Fibroblast of the conjunctiva (primary cell): ENCODE measurements around the gene ARHGAP26.
A peak's percentile ranks its signal among the peaks of the same experiment; 100 is the strongest.

Source experiments
- DNase-seq: peaks from one replicate; pipeline ENCODE4 v3.0.0-alpha.2; 2010; ENCODE audit warnings: low read depth

The ARHGAP26 gene

DNA sequence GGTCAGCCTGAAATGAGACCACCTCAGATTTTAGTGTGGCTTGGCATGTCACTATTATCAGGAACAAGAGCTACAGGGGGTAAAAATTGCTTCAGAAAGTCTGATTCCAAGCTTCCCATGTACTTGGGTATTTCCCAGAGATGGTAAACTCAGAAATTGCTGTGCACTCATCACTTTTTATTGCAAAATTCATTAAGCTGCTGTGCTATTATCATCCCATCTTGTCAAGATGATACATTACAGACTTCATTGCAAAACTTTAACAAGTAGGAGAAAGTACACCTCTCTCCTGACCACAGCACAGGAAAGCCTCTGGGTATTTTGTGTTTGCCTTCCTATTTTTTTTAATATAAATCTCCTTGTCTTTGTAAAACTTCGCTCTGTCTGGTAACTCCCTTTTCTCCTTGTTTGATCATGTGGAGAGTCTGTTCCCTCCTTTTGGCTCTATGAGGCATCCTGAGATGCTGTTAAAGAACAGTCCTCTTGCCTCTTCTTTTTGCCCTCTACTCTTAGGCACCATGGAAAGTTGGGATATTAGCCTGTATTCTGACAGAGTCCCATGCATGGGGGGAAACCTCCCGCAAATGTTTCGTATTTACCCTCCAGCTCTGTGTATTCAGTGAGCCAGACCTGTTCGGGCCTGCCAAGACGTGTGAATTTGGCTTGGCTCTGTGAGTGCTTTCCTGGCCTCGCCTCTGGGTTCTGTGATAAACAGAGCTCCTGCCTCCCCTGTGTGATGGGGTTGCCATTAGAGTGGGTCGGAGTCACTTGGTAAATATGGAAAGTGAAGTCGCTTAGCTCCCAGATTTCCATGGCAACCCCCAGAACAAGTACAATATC is 372.6 kb downstream of the ARHGAP26 start:
- DNase-seq, result no peak

DNA sequence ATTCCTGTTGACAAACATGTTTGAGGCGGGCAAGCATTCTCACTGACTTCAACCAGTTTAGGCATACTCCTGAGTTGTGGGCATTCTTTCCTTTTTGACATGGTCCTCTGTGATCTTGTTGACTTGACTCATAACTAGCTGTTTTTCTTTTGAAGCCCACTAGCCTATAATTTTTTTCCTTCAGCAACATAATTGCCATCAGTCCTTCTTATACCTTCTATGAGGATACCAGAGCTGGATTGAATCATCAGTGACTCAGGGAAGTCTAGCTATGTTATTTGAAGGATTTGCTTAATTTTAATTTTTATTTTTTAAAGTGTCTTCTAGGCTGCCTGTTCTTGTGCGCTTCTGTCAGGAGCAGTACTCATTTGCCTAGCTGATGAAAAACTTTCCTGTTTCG is 373.8 kb downstream of the ARHGAP26 start:
- no peak for DNase-seq

DNA sequence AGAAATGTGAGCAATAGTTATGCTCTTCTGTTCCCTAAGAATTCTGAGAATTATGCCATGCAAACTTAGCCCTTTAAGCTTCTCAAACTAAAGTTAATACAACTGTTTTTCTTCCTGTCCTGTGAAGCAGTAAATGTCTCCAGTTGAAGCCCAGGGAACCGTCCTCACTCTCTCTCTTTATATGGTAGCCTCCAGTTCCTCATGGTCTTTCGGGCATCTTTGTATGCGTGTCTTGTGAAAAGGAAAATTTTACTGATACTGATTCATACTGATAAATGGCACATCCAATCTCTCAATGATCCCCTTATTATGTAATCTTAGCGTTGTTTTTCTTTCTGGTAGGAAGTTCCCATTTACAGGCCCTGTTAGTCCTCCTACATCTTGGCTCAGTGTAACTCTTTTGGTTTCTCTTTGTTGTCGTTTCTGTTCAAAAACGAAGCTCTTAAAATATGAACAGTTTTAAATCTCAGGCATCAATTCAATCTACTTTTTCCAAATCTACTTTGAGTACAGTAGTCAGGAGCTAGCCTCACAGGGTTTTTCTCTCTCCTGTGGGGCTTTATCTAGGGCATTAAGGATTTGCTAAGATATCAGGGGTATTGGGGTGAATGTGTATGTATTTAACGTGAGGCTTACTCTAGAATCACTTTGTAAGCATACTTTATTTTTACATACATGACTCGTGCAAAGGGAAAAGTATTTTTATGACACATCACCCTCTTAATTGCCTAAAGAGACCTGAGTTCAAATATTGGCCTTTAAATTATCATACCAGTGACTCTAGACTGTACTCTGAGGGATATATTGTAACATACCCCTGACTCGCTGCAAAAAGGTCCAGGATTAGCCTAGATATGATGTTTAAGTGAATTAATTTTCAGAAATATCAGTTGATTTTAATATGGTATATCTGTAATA is 375.3 kb downstream of the ARHGAP26 start:
- no peak for DNase-seq

DNA sequence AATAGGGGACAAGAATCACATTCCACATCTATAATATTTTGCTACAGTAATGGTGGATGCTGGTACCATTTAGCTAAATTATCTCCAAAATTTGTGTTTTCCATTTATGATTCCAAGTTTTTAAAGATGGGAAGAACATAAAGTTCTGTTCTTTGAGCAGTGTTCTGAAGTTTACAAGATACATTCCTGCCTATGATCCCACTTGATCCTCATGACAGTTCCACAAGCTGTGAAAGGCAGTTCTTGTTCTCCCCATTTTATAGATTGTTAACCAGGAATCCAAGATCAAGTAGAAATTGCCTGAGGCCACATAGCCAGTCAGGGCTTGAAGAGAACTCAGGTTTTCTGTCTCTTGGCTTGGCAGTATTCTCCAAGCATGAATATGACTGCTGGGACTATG is 376.0 kb downstream of the ARHGAP26 start:
- DNase-seq, result no peak

DNA sequence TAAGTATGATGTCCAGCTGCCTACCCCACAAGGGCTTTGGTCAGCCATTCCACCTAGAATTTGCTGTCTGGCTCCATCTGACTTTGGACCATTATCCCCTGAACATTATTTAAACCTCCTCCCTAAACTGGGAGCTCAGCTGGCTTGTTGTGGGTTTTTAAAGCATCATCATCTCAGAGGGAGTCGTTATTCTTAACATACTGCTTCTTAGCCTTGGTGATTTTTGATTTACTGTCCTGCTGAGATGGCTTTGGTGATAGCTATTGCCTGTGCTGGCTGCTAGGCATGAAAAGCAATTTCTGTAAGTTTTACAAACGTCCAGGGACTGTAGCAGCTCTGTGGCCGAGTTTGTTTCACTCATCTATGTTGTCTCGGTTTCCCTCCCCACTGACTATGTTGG is 377.2 kb downstream of the ARHGAP26 start:
- no peak for DNase-seq

GRCh38 chr5:143147902-143148301 is 377.7 kb downstream of the ARHGAP26 start:
- no peak for DNase-seq

- DNase-seq, result peak; percentile 21
These were observed 378.6 kb downstream of the ARHGAP26 start for GRCh38 chr5:143148771-143149170.

GRCh38 chr5:143149759-143150158 is 379.6 kb downstream of the ARHGAP26 start:
- DNase-seq, result no peak

DNA sequence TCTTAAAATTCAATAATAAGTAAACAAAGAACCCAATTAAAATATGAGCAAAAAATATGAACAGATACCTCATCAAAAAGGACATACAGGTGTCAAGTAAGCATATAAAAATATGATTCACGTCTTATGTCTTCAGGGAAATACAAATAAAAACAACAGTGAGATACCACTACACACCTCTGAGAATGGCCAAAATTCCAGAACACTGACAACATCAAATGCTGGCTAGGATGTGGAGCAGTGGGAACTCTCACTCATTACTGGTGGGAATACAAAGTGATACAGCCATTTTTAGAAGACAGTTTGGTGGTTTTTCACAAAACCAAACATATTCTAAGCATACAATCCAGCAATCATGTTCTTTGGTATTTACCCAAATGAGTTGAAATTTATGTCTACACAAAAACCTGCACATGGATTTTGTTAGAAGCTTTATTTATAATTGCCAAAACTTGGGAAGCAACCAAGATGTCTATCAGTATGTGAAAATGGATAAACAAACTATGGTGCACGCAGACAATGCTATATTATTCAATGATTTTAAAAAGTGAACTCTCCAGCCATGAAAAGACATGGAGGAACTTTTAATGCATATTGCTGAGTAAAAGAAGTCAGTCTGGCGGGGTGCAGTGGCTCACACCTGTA is 381.0 kb downstream of the ARHGAP26 start:
- no peak for DNase-seq

DNA sequence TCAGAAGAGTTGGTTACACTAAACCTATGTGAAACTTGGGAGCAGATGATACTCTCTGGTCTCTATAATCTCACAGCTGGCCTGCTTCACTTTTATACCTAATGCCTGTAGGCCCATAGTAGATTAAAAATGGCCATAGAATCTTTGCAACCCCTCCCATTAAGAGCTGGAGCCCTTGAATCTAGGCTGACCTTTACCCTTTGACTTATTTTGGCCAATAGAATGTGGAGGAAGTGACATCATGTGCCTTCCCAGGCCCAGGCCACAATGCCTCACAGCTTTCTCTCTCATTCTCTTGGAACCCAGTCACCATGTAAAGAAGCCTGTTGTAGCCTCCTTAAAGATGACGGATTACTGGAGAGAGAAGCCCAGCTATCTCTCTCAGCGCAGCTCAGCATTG is 382.3 kb downstream of the ARHGAP26 start:
- no peak for DNase-seq

DNA sequence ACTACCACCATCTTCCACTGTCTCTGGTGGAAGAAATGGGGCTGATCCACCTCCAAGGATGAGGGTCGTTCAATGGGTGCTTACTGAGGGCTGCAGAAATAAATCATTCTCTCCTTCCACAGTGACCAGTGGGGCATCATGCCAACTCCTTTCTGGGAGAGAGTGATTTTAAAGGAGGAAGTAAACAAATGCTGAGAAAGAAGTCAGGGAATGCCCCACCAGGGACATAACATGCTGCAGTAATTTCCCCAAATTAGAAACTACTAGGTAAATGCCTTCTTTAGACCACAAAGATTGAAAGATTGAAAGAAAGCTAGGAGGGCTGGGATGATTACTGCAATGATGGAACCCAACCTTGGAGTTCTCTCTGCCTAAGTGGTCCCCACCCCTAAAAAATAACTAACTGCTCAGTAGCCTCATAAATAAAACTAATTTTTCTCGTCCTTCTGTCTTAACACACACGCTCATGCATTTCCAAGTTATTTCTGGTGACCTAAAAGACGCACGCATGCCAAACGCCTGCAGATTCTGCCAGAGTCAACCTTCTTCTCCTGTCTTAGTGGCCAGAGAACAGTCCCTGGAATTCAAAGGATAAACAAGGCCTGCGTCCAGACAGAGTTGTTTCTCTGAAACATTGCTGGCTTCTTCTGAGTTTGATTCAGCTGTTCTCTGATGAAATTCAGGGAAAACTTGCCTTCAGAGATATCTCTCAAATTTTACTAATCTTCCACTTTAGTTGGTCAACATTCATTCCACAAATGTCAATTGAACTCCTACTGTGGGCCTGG is 383.3 kb downstream of the ARHGAP26 start:
- peak; percentile 89 for DNase-seq

- peak; percentile 14 for DNase-seq
These were observed 384.6 kb downstream of the ARHGAP26 start for GRCh38 chr5:143154510-143155370.

DNA sequence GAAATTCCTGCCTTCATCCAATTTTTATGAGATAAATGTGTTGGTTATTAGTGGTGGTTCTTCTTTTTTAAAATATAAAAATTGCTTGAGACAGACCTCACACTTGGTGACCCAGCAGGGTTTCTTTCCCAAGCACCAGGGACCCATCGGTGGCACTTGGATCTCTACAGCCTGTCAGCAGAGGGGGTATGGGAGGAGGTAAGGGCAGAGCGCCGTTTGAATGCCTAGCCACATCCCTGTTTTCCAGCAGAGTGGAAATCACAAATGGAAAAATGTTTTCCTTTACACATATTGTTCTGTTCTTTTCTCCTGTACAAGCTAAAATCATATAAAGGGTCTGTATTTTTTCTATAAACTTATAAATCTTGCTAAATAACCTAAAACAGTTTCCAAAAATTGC is 385.3 kb downstream of the ARHGAP26 start:
- no peak for DNase-seq

- DNase-seq, result no peak
These were observed 385.9 kb downstream of the ARHGAP26 start for GRCh38 chr5:143156086-143156485.

DNA sequence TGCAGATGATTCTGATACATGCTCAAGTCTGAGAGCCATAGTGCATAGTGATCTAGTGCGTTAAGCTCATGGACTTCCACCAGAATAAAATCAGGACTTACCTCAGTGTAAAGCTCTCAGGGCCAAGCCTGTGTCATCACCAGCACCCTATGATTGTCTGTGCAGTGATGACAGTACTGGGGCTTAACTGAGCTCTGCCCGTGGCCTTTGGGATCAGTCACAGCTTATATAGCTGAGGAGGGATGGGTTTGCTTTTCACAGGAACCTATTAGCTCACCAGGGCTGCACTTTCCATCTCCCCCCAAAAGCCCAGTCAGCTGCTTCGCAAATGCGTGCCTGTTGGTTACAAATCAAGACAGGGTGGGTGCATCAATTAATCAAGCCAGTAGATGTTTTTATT is 386.4 kb downstream of the ARHGAP26 start:
- no peak for DNase-seq

DNA sequence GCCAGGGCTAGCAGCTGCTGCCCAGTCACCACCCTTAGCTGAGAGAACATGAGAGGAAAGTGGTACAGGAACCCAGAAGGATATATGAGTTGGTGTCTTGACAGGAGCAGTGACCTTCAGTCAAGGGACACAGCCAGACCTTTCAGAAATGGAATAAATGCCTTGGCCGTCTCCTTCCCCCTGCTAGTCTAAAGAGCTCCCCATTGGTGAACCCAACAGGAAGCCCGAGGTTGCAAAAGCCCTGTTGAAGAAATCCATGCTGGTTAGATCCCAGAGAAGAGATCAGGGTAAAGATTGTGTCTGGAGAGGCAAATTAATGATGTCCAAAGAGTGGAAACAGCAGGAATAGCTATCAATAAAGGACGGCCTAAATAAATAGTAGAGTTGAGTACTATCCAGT is 388.9 kb downstream of the ARHGAP26 start:
- DNase-seq, result no peak

GRCh38 chr5:143161885-143162540 is 391.8 kb downstream of the ARHGAP26 start:
- DNase-seq, result peak; percentile 85

GRCh38 chr5:143162810-143163209 is 392.6 kb downstream of the ARHGAP26 start:
- no peak for DNase-seq

DNA sequence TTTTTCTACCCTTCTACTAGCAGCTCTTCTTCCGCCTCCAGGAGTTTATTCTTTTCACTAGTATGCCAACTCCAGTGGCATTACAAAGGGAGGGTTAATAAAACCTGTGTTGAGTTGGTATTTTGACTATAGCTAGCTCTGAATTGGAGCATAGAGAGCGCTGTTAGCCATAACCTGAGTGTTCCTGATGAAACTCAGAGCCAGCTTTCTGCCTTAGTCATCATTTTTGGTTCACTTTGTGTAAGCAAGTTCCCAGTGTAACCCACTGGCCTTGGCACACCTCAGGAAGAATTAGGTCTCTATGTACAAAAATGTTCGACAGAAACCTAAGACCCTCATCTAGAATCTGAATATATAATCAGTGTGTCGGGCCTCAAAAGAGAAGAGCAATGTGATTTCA is 394.4 kb downstream of the ARHGAP26 start:
- DNase-seq, result no peak
